K562 (cell line): ENCODE data around the gene TPSAB1. TPM values are rescaled to one million over a fixed set of nuclear protein-coding genes. Genes with fewer than 3 reads are reported as not detected.

Source experiments
- EGR1 ChIP-seq: fragments of 450-650 bp; conservative IDR thresholded peaks from 2 replicates; pipeline ENCODE4 v1.6.1; 2017; ENCODE audit warnings: mild to moderate bottlenecking
- EHMT2 ChIP-seq: fragments of 450-650 bp; IDR thresholded peaks from 2 replicates; pipeline ENCODE4 v1.6.1; 2018; ENCODE audit warnings: antibody characterized with exemption
- ELF2 ChIP-seq: fragments of 250-450 bp; sonication (Bioruptor Pico); IDR thresholded peaks from 2 replicates; pipeline ENCODE4 v1.5.0; 2021; ENCODE audit warnings: mild to moderate bottlenecking
- GTF2F1 ChIP-seq: IDR thresholded peaks from 2 replicates; pipeline ENCODE4 v1.6.1; 2011; ENCODE audit warnings: low read depth, low read length, improper control_type of control experiment
- NCOA4 ChIP-seq: fragments of 450-650 bp; IDR thresholded peaks from 2 replicates; pipeline ENCODE4 v1.6.1; 2018; ENCODE audit warnings: mild to moderate bottlenecking; ENCODE audit not compliant: partially characterized antibody
- NR2C2 ChIP-seq, 2 experiments: fragments of 200-800 bp in 1 of 2; sonication (Bioruptor generic) in 1 of 2; sonication (generic) in 1 of 2; formaldehyde crosslinking in 1 of 2; IDR thresholded peaks; 2 replicates each; pipeline versions ENCODE4 v1.6.1 to v1.8.0; 2016 to 2022; ENCODE audit warnings: mild to moderate bottlenecking in 1 of 2, missing compliant biosample characterization in 1 of 2, missing genetic modification characterization in 1 of 2, missing genetic modification reagents in 1 of 2
- SMAD4 ChIP-seq: fragments of 250-450 bp; sonication (Bioruptor Pico); conservative IDR thresholded peaks from 2 replicates; pipeline ENCODE4 v1.8.0; 2021; ENCODE audit warnings: inconsistent platforms, mild to moderate bottlenecking, moderate library complexity
- STAG1 ChIP-seq: sonication (generic); formaldehyde crosslinking; IDR thresholded peaks from 2 replicates; pipeline ENCODE4 v1.5.0; 2020; ENCODE audit warnings: missing genetic modification reagents, borderline replicate concordance
- ZFPM2 ChIP-seq: fragments of 250-450 bp; sonication (Bioruptor Pico); IDR thresholded peaks from 2 replicates; pipeline ENCODE4 v1.5.1; 2022; ENCODE audit warnings: mild to moderate bottlenecking
- ZNF408 ChIP-seq: fragments of 250-450 bp; sonication (Bioruptor Pico); IDR thresholded peaks from 2 replicates; pipeline ENCODE4 v1.4.0; 2020; ENCODE audit warnings: low read depth, mild to moderate bottlenecking, moderate library complexity
- polyA plus RNA-seq, 8 experiments: library from polyadenylated mRNA; depleted of rRNA in 4 of 8; stranded (reverse) in 5 of 8; unstranded in 3 of 8; fragments of >200 nt; fragmentation: Nextera tagmentation in 2 of 8; fragmentation: Illumina TruSeq in 1 of 8; extraction: Ambion mirVana in 2 of 8; extraction: Trizol in 1 of 8; gene quantifications; 2 replicates each; pipeline versions ENCODE4 v1.2.1 to v1.2.3, GENCODE V29; 2011 to 2014; ENCODE audit warnings: inconsistent platforms in 1 of 8, missing spikeins in 1 of 8
- total RNA-seq, 7 experiments: library from RNA; depleted of rRNA in 6 of 7; stranded (reverse); fragments of >200 nt in 6 of 7; fragmentation: Illumina TruSeq in 2 of 7; extraction: Trizol in 2 of 7; gene quantifications; 2 replicates each; pipeline versions ENCODE4 v1.2.1 to v1.2.3, GENCODE V29; 2011 to 2021; ENCODE audit warnings: low replicate concordance in 1 of 7
- TF ChIP-seq, protein P1 (sequence below), 3 experiments: IDR thresholded peaks in 2 of 3; conservative IDR thresholded peaks in 1 of 3; 2 replicates each; pipeline ENCODE4 v1.5.1; 2011 to 2012; ENCODE audit warnings: low read length in 3 of 3, mild to moderate bottlenecking in 3 of 3, control low read depth in 2 of 3, improper control_type of control experiment in 1 of 3, inconsistent platforms in 1 of 3, low read depth in 1 of 3, mixed read lengths in 1 of 3, moderate library complexity in 1 of 3; ENCODE audit not compliant: insufficient read depth in 2 of 3
- TF ChIP-seq, protein P2 (sequence below), 2 experiments: fragments of 450-650 bp; formaldehyde crosslinking in 1 of 2; IDR thresholded peaks; 2 replicates each; pipeline versions ENCODE4 v1.4.0 to v1.6.1; 2014 to 2020; ENCODE audit warnings: mild to moderate bottlenecking in 2 of 2, borderline replicate concordance in 1 of 2, low read depth in 1 of 2
- TF ChIP-seq, protein P3 (sequence below): sonication (generic); formaldehyde crosslinking; IDR thresholded peaks from 2 replicates; pipeline ENCODE4 v1.8.0; 2022; ENCODE audit warnings: missing genetic modification reagents, mild to moderate bottlenecking, borderline replicate concordance

The TPSAB1 gene
- total and polyA plus RNA-seq, 9 of the 15 experiments (the other 6 are each of a cell fraction or from before 2014, with no cell fraction given): not detected

DNA sequence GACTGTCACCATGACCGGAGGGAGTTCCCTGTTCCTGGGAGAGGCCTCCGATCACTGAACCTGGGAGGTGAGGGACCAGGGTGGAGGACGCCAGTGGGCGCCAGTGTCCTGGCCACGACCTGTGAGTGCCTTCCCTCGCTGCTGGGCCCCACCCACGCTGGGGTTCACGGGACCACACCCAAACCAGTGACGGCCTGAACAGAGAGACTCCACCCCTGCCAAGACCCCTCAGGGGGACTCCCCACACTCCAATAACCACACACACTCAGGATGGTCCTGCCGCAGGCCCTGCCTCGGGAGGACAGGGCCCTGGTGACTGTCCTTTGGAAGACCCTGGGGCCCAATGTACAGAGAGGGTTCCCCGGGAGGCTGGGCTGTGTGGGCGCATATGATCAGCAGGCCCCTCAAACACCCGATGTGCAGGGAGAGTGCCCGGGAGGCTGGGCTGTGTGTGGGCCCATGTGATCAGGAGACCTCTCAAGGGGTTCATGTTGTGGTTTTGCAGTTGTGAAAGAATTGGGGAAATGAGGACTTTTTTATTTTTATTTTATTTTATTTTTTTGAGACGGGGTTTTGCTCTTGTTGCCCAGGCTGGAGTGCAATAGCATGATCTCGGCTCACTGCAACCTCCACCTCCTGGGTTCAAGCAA, 41.9 kb downstream of the TPSAB1 start (continued):
- TF ChIP-seq, protein P1, sequence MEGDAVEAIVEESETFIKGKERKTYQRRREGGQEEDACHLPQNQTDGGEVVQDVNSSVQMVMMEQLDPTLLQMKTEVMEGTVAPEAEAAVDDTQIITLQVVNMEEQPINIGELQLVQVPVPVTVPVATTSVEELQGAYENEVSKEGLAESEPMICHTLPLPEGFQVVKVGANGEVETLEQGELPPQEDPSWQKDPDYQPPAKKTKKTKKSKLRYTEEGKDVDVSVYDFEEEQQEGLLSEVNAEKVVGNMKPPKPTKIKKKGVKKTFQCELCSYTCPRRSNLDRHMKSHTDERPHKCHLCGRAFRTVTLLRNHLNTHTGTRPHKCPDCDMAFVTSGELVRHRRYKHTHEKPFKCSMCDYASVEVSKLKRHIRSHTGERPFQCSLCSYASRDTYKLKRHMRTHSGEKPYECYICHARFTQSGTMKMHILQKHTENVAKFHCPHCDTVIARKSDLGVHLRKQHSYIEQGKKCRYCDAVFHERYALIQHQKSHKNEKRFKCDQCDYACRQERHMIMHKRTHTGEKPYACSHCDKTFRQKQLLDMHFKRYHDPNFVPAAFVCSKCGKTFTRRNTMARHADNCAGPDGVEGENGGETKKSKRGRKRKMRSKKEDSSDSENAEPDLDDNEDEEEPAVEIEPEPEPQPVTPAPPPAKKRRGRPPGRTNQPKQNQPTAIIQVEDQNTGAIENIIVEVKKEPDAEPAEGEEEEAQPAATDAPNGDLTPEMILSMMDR (IDR thresholded peaks at IDR 0.05 in 2 of 3, conservative IDR thresholded peaks at IDR 0.05 in 1 of 3; ENCODE audit: insufficient read depth in 2 of 3, low read depth in 1 of 3, low read length in 3 of 3): peak in 2 of 3 experiments; percentile 41 to 42; a peak in 4 of 6 replicates
- no peak for TF ChIP-seq EHMT2
- no peak for TF ChIP-seq ZFPM2 (CRISPR knock-in tag)
- no peak for TF ChIP-seq NCOA4
- TF ChIP-seq STAG1: 0 out of 2 replicates have a peak, but pooled peaks have one; percentile 22
- TF ChIP-seq EGR1: peak; percentile 53
- TF ChIP-seq, protein P2, sequence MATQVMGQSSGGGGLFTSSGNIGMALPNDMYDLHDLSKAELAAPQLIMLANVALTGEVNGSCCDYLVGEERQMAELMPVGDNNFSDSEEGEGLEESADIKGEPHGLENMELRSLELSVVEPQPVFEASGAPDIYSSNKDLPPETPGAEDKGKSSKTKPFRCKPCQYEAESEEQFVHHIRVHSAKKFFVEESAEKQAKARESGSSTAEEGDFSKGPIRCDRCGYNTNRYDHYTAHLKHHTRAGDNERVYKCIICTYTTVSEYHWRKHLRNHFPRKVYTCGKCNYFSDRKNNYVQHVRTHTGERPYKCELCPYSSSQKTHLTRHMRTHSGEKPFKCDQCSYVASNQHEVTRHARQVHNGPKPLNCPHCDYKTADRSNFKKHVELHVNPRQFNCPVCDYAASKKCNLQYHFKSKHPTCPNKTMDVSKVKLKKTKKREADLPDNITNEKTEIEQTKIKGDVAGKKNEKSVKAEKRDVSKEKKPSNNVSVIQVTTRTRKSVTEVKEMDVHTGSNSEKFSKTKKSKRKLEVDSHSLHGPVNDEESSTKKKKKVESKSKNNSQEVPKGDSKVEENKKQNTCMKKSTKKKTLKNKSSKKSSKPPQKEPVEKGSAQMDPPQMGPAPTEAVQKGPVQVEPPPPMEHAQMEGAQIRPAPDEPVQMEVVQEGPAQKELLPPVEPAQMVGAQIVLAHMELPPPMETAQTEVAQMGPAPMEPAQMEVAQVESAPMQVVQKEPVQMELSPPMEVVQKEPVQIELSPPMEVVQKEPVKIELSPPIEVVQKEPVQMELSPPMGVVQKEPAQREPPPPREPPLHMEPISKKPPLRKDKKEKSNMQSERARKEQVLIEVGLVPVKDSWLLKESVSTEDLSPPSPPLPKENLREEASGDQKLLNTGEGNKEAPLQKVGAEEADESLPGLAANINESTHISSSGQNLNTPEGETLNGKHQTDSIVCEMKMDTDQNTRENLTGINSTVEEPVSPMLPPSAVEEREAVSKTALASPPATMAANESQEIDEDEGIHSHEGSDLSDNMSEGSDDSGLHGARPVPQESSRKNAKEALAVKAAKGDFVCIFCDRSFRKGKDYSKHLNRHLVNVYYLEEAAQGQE (IDR thresholded peaks at IDR 0.05; ENCODE audit: borderline replicate concordance): peak; percentile 41; the same call in 1 of the 2 replicates
- TF ChIP-seq, protein P2 (CRISPR knock-in tag; IDR thresholded peaks at IDR 0.05; ENCODE audit: low read depth): no peak
- TF ChIP-seq, protein P3, sequence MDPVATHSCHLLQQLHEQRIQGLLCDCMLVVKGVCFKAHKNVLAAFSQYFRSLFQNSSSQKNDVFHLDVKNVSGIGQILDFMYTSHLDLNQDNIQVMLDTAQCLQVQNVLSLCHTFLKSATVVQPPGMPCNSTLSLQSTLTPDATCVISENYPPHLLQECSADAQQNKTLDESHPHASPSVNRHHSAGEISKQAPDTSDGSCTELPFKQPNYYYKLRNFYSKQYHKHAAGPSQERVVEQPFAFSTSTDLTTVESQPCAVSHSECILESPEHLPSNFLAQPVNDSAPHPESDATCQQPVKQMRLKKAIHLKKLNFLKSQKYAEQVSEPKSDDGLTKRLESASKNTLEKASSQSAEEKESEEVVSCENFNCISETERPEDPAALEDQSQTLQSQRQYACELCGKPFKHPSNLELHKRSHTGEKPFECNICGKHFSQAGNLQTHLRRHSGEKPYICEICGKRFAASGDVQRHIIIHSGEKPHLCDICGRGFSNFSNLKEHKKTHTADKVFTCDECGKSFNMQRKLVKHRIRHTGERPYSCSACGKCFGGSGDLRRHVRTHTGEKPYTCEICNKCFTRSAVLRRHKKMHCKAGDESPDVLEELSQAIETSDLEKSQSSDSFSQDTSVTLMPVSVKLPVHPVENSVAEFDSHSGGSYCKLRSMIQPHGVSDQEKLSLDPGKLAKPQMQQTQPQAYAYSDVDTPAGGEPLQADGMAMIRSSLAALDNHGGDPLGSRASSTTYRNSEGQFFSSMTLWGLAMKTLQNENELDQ: no peak
- no peak for TF ChIP-seq ZNF408 (CRISPR knock-in tag)
- TF ChIP-seq SMAD4 (CRISPR knock-in tag): no peak
- TF ChIP-seq GTF2F1: no peak
- TF ChIP-seq ELF2: no peak
- TF ChIP-seq NR2C2 (CRISPR knock-in tag; IDR thresholded peaks at IDR 0.05): no peak
- no peak for TF ChIP-seq NR2C2 (tag; IDR thresholded peaks at IDR 0.05)
